Progenitor cell of endocrine pancreas (in vitro differentiated cells): ENCODE data around the gene GNAZ. TPM values are rescaled to one million over a fixed set of nuclear protein-coding genes. Genes with fewer than 3 reads are reported as not detected.

Experiments
- DNase-seq: peaks from one replicate; pipeline ENCODE4 v3.0.0; 2021; ENCODE audit warnings: low spot score; ENCODE audit not compliant: unreplicated experiment
- H3K27ac Mint-ChIP-seq: 2 replicates; pipeline ENCODE4 v1.8.0; 2021; ENCODE audit warnings: mild to moderate bottlenecking, moderate library complexity, mixed read lengths
- H3K27me3 Mint-ChIP-seq: 2 replicates; pipeline ENCODE4 v1.8.0; 2021; ENCODE audit warnings: mixed read lengths
- H3K36me3 Mint-ChIP-seq: 2 replicates; pipeline ENCODE4 v1.8.0; 2022; ENCODE audit warnings: mixed read lengths; ENCODE audit not compliant: insufficient read depth
- H3K4me1 Mint-ChIP-seq: 2 replicates; pipeline ENCODE4 v1.8.0; 2021; ENCODE audit warnings: low read depth, mixed read lengths
- H3K4me3 Mint-ChIP-seq: 2 replicates; pipeline ENCODE4 v1.8.0; 2021; ENCODE audit warnings: low read depth, mild to moderate bottlenecking, moderate library complexity, mixed read lengths
- H3K9me3 Mint-ChIP-seq: 2 replicates; pipeline ENCODE4 v1.8.0; 2021; ENCODE audit warnings: low read depth, mixed read lengths
- total RNA-seq: library from RNA; stranded (reverse); gene quantifications from 2 replicates; pipeline ENCODE4 v1.2.1, GENCODE V29; 2021
- TF ChIP-seq, protein P1 (sequence below): fragments of 200-600 bp; sonication (generic); IDR thresholded peaks from one replicate; pipeline ENCODE4 v1.5.0; 2021; ENCODE audit warnings: antibody characterized with exemption, mild to moderate bottlenecking; ENCODE audit not compliant: unreplicated experiment

The GNAZ gene
- total RNA-seq, 1 donor from 2014 or later: 19.2 TPM

DNA sequence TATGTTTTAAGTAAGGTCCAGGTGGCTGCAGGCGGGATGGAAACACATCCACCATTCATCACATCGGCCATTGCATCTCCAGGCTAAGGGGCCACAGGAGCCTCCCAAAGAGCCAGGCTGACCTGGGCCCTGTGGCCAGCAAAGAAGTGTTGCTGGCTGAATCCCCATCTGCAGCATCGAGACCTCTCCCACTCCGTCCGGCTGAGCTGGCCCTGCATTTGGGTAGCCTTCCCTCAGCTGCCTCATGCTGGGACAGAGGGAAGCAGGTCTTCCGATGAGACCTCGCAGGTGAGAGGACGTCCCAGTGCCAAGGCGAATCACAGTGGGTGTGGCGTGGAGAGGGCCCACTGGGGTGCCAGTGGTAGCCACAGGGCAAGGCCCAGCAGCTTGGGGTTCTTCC, 47.0 kb downstream of the GNAZ start:
- no peaks in the 10 kb centered on the region for H3K9me3 Mint-ChIP-seq
- H3K36me3 Mint-ChIP-seq: no peaks in the 10 kb centered on the region
- no peaks in the 10 kb centered on the region for H3K4me1 Mint-ChIP-seq
- H3K27ac Mint-ChIP-seq: no peak overlapping the region
- TF ChIP-seq, protein P1, sequence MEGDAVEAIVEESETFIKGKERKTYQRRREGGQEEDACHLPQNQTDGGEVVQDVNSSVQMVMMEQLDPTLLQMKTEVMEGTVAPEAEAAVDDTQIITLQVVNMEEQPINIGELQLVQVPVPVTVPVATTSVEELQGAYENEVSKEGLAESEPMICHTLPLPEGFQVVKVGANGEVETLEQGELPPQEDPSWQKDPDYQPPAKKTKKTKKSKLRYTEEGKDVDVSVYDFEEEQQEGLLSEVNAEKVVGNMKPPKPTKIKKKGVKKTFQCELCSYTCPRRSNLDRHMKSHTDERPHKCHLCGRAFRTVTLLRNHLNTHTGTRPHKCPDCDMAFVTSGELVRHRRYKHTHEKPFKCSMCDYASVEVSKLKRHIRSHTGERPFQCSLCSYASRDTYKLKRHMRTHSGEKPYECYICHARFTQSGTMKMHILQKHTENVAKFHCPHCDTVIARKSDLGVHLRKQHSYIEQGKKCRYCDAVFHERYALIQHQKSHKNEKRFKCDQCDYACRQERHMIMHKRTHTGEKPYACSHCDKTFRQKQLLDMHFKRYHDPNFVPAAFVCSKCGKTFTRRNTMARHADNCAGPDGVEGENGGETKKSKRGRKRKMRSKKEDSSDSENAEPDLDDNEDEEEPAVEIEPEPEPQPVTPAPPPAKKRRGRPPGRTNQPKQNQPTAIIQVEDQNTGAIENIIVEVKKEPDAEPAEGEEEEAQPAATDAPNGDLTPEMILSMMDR: no peak
- no peak for DNase-seq
- H3K4me3 Mint-ChIP-seq: no peak overlapping the region
- no peaks in the 10 kb centered on the region for H3K27me3 Mint-ChIP-seq

DNA sequence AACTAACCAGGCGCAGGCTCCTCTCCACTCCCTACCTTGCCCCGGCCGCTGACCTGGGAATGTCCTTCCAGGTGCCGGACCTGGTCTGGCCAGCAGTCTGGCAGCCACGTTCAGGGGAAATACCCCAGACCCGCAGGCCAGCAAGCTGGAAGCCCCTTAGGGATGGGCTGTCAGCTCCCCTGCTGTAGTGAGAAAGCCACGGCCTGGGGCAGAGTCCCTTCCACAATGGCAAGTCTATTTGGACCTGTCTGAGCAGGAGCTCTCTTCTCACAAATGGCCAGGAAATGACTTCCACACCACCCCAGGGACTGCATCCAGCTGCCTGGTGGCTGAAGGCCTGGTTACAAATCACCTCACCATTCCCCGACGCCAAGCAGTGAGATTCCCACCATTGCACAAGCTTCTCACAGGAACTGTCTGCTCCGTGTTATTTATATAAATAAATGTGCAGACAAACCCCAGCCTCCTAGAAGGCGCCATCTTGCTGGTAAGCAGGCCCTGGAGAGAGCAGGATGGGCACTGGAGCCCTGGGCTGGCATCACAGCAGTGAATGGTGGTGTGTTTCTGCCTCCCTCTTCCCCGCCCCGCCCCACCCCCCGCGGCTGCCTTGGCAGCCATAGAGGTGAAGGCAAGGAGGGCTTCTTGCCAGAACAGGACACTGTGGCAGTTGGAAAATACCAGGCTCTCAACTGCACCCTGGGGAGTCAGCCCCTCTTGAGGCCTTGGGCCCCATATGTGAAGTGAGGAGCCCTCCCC, 47.8 kb downstream of the GNAZ start:
- Mint-ChIP-seq H3K9me3 (no peaks in the 10 kb centered on the region), H3K27me3 (no peaks in the 10 kb centered on the region), H3K4me1 (no peaks in the 10 kb centered on the region), H3K27ac (no peak overlapping the region), H3K36me3 (peaks cover 2% of the 10 kb centered on the region), H3K4me3 (no peak overlapping the region)
- no peak for DNase-seq
- TF ChIP-seq, protein P1: no peak

DNA sequence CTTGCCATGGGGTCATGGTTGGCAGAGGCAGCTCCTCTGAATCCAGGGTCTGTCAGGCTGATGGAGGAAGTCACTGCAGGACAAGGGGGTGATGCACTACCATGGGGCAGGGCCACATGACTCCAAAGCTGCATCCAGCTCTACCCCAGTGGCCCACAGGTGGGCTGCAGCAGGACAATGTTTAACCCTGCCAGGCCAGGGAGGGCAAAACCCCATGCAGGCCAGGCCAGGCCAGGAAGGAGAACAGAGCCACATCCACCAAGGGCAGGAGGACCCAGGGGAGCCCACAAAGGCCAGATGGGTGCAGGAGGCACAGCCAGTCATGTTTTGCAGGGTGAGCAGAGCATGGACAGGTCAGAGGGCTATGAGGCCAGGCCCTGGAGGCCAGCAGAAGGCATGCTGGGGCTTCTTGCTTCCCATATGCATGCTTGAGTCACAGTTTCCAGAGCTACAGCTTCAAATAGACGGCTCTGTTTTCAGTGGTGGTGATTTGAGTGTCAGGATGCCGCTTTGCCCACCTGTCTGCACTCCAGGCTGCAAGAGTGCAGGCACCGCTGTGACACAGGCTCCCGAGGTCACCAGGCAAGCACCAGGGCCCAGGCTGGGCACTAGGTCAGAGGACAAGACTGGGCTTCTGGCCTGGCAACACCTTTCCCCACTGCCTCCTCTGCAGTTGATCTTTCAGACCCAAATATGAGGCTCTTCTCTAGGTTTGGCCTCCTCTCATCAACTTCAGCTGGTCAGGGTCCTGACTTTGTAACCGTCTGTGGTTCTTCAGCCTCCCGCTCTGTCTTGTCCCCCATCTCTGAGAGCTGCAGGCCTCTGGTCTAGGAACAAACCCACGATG, 48.6 kb downstream of the GNAZ start:
- peaks cover 5% of the 10 kb centered on the region for H3K36me3 Mint-ChIP-seq
- H3K27me3 Mint-ChIP-seq: no peaks in the 10 kb centered on the region
- no peak overlapping the region for H3K4me3 Mint-ChIP-seq
- DNase-seq: no peak
- H3K4me1 Mint-ChIP-seq: no peaks in the 10 kb centered on the region
- TF ChIP-seq, protein P1: no peak
- H3K9me3 Mint-ChIP-seq: no peaks in the 10 kb centered on the region
- H3K27ac Mint-ChIP-seq: no peak overlapping the region

DNA sequence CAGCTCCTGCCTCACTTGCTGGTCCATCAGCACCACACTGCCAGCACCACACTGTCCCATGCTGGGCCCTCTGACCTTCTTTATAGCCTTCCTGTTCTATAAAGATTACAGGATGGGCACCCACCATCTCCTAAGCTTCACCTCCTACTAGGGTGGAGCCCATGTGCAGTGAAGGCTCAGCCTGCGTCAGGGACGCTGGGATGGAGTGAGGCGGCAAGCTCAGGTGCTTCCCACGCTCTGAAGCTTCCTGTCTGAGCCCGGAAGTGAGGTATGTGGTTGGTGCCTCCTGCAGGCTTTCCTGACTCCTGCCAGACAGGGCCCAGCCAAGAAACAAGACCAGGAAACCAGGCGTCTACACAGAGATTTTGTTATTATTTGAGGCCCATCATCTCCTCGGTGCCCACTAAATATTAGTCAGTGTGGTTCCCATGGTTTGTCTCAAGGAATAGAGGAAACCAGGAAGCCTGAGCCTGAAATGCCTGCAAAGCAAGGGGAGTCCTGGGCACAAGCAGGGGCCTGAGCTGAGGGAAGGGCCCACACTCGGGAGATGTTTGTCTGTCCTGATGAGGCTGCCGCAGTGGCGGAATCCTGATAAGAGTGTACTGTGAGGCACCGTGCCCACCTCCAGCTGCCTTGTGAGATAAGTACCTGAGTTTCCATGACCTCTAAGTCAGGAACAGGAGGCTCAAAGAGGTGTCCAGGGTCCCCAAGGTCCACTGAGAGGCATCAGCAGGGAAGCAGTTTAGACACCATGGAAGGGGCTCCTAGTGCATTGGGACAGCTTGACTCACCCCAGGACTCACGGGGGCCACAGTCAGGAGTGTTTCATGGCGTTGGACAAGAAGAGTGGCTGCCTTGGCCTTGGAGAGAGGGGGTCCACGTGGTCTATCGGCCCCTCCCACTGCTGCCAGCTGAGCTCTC, 49.4 kb downstream of the GNAZ start:
- Mint-ChIP-seq H3K36me3 (peaks cover 6% of the 10 kb centered on the region), H3K27ac (no peak overlapping the region), H3K4me3 (no peak overlapping the region), H3K9me3 (no peaks in the 10 kb centered on the region), H3K27me3 (no peaks in the 10 kb centered on the region), H3K4me1 (peaks cover 1% of the 10 kb centered on the region)
- DNase-seq: no peak
- TF ChIP-seq, protein P1: no peak
